ENCODE results near the gene CDCA5.
A peak's percentile ranks its signal among the peaks of the same experiment; 100 is the strongest.

CDCA5 gene

GRCh38 chr11:65115361-65116082 lies 31.7 kb upstream of the CDCA5 start:
- H3K27me3 ChIP-seq (ENCODE audit: low read depth) = no peaks in the 10 kb centered on the region
- no peak overlapping the region; the same call in 1 of the 2 replicates for H3K4me3 ChIP-seq
- H3K4me1 ChIP-seq = peaks cover 25% of the 10 kb centered on the region
- in situ Hi-C loops (cut with MboI; ENCODE audit: low sequenced_read_pairs) = loop anchor here (10.0 to 25.0 kb wide), 2 partner anchors 271 to 853 kb away; partner anchors contain the start of genes CDC42BPG and PLCB3
- peaks cover 52% of the 10 kb centered on the region for H3K36me3 ChIP-seq (replicated peaks)
- no peaks in the 10 kb centered on the region for H3K9me3 ChIP-seq
- DNase-seq (ENCODE audit: low spot score in 2 of 2) = peak in 1 of 2 experiments; percentile 15

- in situ Hi-C loops (cut with MboI; ENCODE audit: low sequenced_read_pairs) = loop anchor here (10.0 to 25.0 kb wide), 2 partner anchors 270 to 852 kb away; partner anchors contain the start of genes CDC42BPG and PLCB3
- peaks cover 25% of the 10 kb centered on the region for H3K4me1 ChIP-seq
- no peaks in the 10 kb centered on the region for H3K27me3 ChIP-seq (ENCODE audit: low read depth)
Measured at GRCh38 chr11:65114538-65115171, 30.8 kb upstream of the CDCA5 start.

GRCh38 chr11:65113839-65114238 lies 30.0 kb upstream of the CDCA5 start:
- Histone ChIP-seq H3K9me3 (no peaks in the 10 kb centered on the region), H3K4me1 (peaks cover 25% of the 10 kb centered on the region), H3K27me3 (ENCODE audit: low read depth) (no peaks in the 10 kb centered on the region), H3K36me3 (replicated peaks) (peaks cover 40% of the 10 kb centered on the region), H3K4me3 (peak overlapping the region; percentile 75)
- DNase-seq (ENCODE audit: low spot score in 2 of 2) = no peak
- in situ Hi-C loops (cut with MboI; ENCODE audit: low sequenced_read_pairs) = loop anchor here (10.0 to 25.0 kb wide), 2 partner anchors 269 to 852 kb away; partner anchors contain the start of genes CDC42BPG and PLCB3

More at GRCh38 chr11:65114538-65115171, 30.8 kb upstream of the CDCA5 start:
- Histone ChIP-seq H3K9me3 (no peaks in the 10 kb centered on the region), H3K36me3 (replicated peaks) (peaks cover 44% of the 10 kb centered on the region), H3K4me3 (no peak overlapping the region)
- DNase-seq (ENCODE audit: low spot score in 2 of 2) = no peak

GRCh38 chr11:65113361-65113756 lies 29.5 kb upstream of the CDCA5 start:
- peak in 1 of 2 experiments; percentile 62 for DNase-seq (ENCODE audit: low spot score in 2 of 2)
- peak overlapping the region; percentile 75 for H3K4me3 ChIP-seq
- in situ Hi-C loops (cut with MboI; ENCODE audit: low sequenced_read_pairs) = loop anchor here (10.0 to 25.0 kb wide), 2 partner anchors 269 to 851 kb away; partner anchors contain the start of genes CDC42BPG and PLCB3
- H3K4me1 ChIP-seq = peaks cover 25% of the 10 kb centered on the region
- peaks cover 38% of the 10 kb centered on the region for H3K36me3 ChIP-seq (replicated peaks)
- no peaks in the 10 kb centered on the region for H3K9me3 ChIP-seq
- no peaks in the 10 kb centered on the region for H3K27me3 ChIP-seq (ENCODE audit: low read depth)

- Histone ChIP-seq H3K36me3 (replicated peaks) (peaks cover 33% of the 10 kb centered on the region), H3K27me3 (ENCODE audit: low read depth) (no peaks in the 10 kb centered on the region), H3K9me3 (no peaks in the 10 kb centered on the region), H3K4me1 (peaks cover 23% of the 10 kb centered on the region), H3K4me3 (peak overlapping the region; percentile 75)
- in situ Hi-C loops (cut with MboI; ENCODE audit: low sequenced_read_pairs) = loop anchor here (10.0 to 25.0 kb wide), 2 partner anchors 268 to 850 kb away; partner anchors contain the start of genes CDC42BPG and PLCB3
- peak; percentile 44 to 80 for DNase-seq (ENCODE audit: low spot score in 2 of 2)
Measured at GRCh38 chr11:65112546-65113360, 28.9 kb upstream of the CDCA5 start.

- in situ Hi-C loops (cut with MboI; ENCODE audit: low sequenced_read_pairs) = loop anchor here (10.0 to 25.0 kb wide), 2 partner anchors 267 to 850 kb away; partner anchors contain the start of genes CDC42BPG and PLCB3
- Histone ChIP-seq H3K9me3 (no peaks in the 10 kb centered on the region), H3K36me3 (replicated peaks) (peaks cover 33% of the 10 kb centered on the region), H3K4me3 (peak within 1 kb of the TSS; percentile 75), H3K4me1 (peaks cover 23% of the 10 kb centered on the region), H3K27me3 (ENCODE audit: low read depth) (no peaks in the 10 kb centered on the region)
- peak; percentile 92 to 99 for DNase-seq (ENCODE audit: low spot score in 2 of 2)
Measured at GRCh38 chr11:65111744-65112545, 28.1 kb upstream of the CDCA5 start, which contains the start of gene TM7SF2. Gene TM7SF2, plus strand, starts transcription at chr11:65111872. Its CDS starts 144 bp downstream, at chr11:65112016.

- Histone ChIP-seq H3K9me3 (no peaks in the 10 kb centered on the region), H3K27me3 (ENCODE audit: low read depth) (no peaks in the 10 kb centered on the region), H3K36me3 (replicated peaks) (peaks cover 26% of the 10 kb centered on the region), H3K4me3 (peak overlapping the region; percentile 75), H3K4me1 (peaks cover 19% of the 10 kb centered on the region)
- in situ Hi-C loops (cut with MboI; ENCODE audit: low sequenced_read_pairs) = loop anchor here (10.0 to 25.0 kb wide), 2 partner anchors 266 to 849 kb away; partner anchors contain the start of genes CDC42BPG and PLCB3
- no peak for DNase-seq (ENCODE audit: low spot score in 2 of 2)
Measured at GRCh38 chr11:65111159-65111743, 27.4 kb upstream of the CDCA5 start.

- H3K4me1 ChIP-seq = peaks cover 13% of the 10 kb centered on the region
- no peaks in the 10 kb centered on the region for H3K9me3 ChIP-seq
- peaks cover 17% of the 10 kb centered on the region for H3K36me3 ChIP-seq (replicated peaks)
- H3K27me3 ChIP-seq (ENCODE audit: low read depth) = no peaks in the 10 kb centered on the region
- H3K4me3 ChIP-seq = no peak overlapping the region
- DNase-seq (ENCODE audit: low spot score in 2 of 2) = peak; percentile 62 to 96
- in situ Hi-C loops (cut with MboI; ENCODE audit: low sequenced_read_pairs) = loop anchor here (10.0 to 25.0 kb wide), 2 partner anchors 266 to 848 kb away; partner anchors contain the start of genes CDC42BPG and PLCB3
Measured at GRCh38 chr11:65110354-65110861, 26.6 kb upstream of the CDCA5 start.

GRCh38 chr11:65109231-65110198 lies 25.7 kb upstream of the CDCA5 start:
- peaks cover 12% of the 10 kb centered on the region for H3K36me3 ChIP-seq (replicated peaks)
- no peaks in the 10 kb centered on the region for H3K9me3 ChIP-seq
- DNase-seq (ENCODE audit: low spot score in 2 of 2) = no peak
- no peak overlapping the region for H3K4me3 ChIP-seq
- in situ Hi-C loops (cut with MboI; ENCODE audit: low sequenced_read_pairs) = loop anchor here (10.0 to 25.0 kb wide), 2 partner anchors 265 to 847 kb away; partner anchors contain the start of genes CDC42BPG and PLCB3
- H3K4me1 ChIP-seq = peaks cover 13% of the 10 kb centered on the region
- H3K27me3 ChIP-seq (ENCODE audit: low read depth) = no peaks in the 10 kb centered on the region

GRCh38 chr11:65108469-65109123 lies 24.8 kb upstream of the CDCA5 start:
- DNase-seq (ENCODE audit: low spot score in 2 of 2) = no peak
- H3K27me3 ChIP-seq (ENCODE audit: low read depth) = no peaks in the 10 kb centered on the region
- H3K36me3 ChIP-seq (replicated peaks) = peaks cover 12% of the 10 kb centered on the region
- H3K4me3 ChIP-seq = no peak overlapping the region
- in situ Hi-C loops (cut with MboI; ENCODE audit: low sequenced_read_pairs) = loop anchor here (25.0 kb wide), 1 partner anchor 846 kb away; the partner anchor contains the start of gene PLCB3
- peaks cover 12% of the 10 kb centered on the region for H3K4me1 ChIP-seq
- H3K9me3 ChIP-seq = no peaks in the 10 kb centered on the region

Measured in HAP-1 (cell line).